ENCODE measurements around the gene SLC20A1.
"Not testable (repeated sequence)": the region's sequence is repeated elsewhere in the genome, so short reads cannot be mapped to it uniquely, and the experiment has no call there.

Gene SLC20A1

GRCh38 chr2:112645310-112646101 is at the start of gene SLC20A1:
Gene SLC20A1, plus strand, starts transcription at chr2:112645939. Its CDS starts 890 bp downstream, at chr2:112646829.
- DNase-seq, result peak; percentile 92 to 94

GRCh38 chr2:112597537-112598322 is 48.0 kb upstream of the SLC20A1 start:
- DNase-seq, result no peak

- DNase-seq, result no peak
These were observed 45.1 kb upstream of the SLC20A1 start for GRCh38 chr2:112600634-112601033.

- DNase-seq, result no peak
These were observed 44.0 kb upstream of the SLC20A1 start for GRCh38 chr2:112601754-112602153.

- DNase-seq, result no peak
These were observed 42.8 kb upstream of the SLC20A1 start for GRCh38 chr2:112602917-112603316.

- no peak for DNase-seq
These were observed 42.0 kb upstream of the SLC20A1 start for GRCh38 chr2:112603731-112604130.

- DNase-seq, result no peak
These were observed 40.8 kb upstream of the SLC20A1 start for GRCh38 chr2:112604952-112605351.

GRCh38 chr2:112605926-112606325 is 39.8 kb upstream of the SLC20A1 start:
- no peak for DNase-seq

GRCh38 chr2:112606547-112606946 is 39.2 kb upstream of the SLC20A1 start:
- DNase-seq, result no peak

GRCh38 chr2:112607680-112608438 is 37.9 kb upstream of the SLC20A1 start:
- no peak for DNase-seq

- not testable (repeated sequence) for DNase-seq
These were observed 36.4 kb upstream of the SLC20A1 start for GRCh38 chr2:112609320-112609719.

- not testable (repeated sequence) for DNase-seq
These were observed 33.5 kb upstream of the SLC20A1 start for GRCh38 chr2:112612283-112612682.

- DNase-seq, result no peak
These were observed 31.4 kb upstream of the SLC20A1 start for GRCh38 chr2:112614201-112614840.

- DNase-seq, result no peak
These were observed 30.7 kb upstream of the SLC20A1 start for GRCh38 chr2:112615051-112615450.

GRCh38 chr2:112615798-112616197 is 29.9 kb upstream of the SLC20A1 start:
- not testable (repeated sequence) for DNase-seq

- no peak for DNase-seq
These were observed 27.4 kb upstream of the SLC20A1 start for GRCh38 chr2:112618383-112618782.

- no peak for DNase-seq
These were observed 23.8 kb upstream of the SLC20A1 start for GRCh38 chr2:112621790-112622527.

GRCh38 chr2:112622528-112622849 is 23.2 kb upstream of the SLC20A1 start:
- no peak for DNase-seq

GRCh38 chr2:112623913-112624777 is 21.6 kb upstream of the SLC20A1 start:
- DNase-seq, result peak; percentile 23 to 39

- no peak for DNase-seq
These were observed 20.1 kb upstream of the SLC20A1 start for GRCh38 chr2:112625474-112626114.
